Measurements from ENCODE around the gene PPP3CA.

Gene PPP3CA

GRCh38 chr4:101081695-101082369 is 265.5 kb downstream of the PPP3CA start:
- DNase-seq, result no peak

GRCh38 chr4:101081166-101081565 is 266.2 kb downstream of the PPP3CA start:
- no peak for DNase-seq

- no peak for DNase-seq
Measured at GRCh38 chr4:101078950-101079349, 268.4 kb downstream of the PPP3CA start.

- DNase-seq, result no peak
Measured at GRCh38 chr4:101076032-101076431, 271.3 kb downstream of the PPP3CA start.

GRCh38 chr4:101075536-101075935 is 271.8 kb downstream of the PPP3CA start:
- no peak for DNase-seq

GRCh38 chr4:101074326-101074725 is 273.0 kb downstream of the PPP3CA start:
- no peak for DNase-seq

- no peak for DNase-seq
Measured at GRCh38 chr4:101071241-101071640, 276.1 kb downstream of the PPP3CA start.

GRCh38 chr4:101068115-101068514 is 279.2 kb downstream of the PPP3CA start:
- no peak for DNase-seq

DNA sequence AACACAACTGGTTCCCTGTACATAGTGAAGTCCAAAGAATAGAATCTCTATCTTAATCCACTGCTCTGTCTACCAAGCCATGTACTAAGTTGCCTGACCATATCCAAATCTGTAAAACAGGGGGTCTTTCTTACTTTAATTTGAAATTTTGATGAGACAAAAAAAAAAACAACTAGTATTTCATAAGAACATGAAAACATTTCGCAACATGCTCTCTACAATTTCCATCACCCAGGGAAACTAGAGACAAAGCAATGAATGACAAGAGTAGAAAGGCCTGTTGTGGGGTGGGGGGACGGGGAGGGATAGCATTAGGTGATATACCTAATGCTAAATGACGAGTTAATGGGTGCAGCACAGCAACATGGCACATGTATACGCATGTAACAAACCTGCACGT is 279.9 kb downstream of the PPP3CA start:
- DNase-seq, result no peak

DNA sequence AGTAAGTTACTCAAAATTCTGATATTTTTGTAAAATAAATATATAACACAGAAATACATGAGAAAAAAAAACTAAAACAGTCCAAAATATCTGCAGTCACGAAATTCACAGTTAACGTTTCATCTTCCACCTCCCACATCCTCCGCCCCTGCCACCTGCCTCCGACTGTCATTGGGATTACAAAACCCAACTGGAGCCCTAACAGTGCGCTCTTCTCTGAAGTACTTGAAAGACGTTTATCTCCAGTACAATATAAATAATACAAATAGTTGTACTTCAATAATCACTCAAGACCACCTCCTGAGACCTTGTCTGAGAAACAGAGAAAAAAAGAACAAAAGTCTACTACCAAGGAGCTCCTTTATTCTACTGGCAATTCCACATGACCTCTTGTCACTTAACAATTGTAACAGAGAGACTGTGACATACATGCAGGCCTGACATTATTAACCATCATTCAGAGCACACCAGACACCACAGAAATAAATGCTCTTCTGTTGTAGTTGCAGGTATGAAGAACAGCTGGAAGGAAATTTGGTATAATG is 280.6 kb downstream of the PPP3CA start:
- no peak for DNase-seq

- DNase-seq, result no peak
Measured at GRCh38 chr4:101065935-101066485, 281.3 kb downstream of the PPP3CA start.

DNA sequence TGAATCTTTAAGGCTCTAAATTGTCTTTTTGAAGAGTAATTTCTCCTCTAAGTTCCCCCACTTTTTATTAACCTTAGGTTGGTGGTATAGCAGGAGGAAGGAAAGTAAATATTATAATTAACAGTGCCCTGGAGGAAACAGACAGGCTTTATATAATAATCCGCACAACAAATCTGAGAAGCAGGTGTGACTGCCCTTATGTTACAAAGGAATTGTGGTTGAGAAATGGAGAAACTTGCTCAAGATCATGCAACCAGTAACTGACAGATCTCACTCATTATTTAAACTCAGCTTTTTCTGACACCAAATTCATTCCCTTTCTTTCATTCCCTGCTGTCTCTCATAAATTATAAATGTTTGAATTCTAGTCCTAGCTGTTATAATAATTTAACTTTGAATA is 282.0 kb downstream of the PPP3CA start:
- no peak for DNase-seq

GRCh38 chr4:101064541-101065180 is 282.7 kb downstream of the PPP3CA start:
- no peak for DNase-seq

GRCh38 chr4:101055392-101055791 is 291.9 kb downstream of the PPP3CA start:
- DNase-seq, result no peak

DNA sequence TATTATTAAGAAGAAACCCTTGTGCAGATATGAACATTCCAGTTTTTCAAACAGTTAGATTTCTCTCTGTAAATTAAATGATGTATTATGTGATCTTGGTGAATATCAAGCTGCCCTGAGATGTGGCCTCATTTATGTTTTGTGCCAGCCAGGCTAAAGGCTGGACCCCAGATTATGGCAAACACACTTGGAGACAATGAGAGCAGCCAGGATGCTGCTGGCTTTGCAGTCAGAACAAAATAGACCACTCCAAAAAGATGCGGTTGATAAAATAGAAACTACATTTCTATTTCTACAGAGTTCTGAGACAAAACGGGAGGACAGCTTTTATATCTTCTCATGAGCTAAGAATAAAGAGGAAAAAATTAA is 296.5 kb downstream of the PPP3CA start:
- DNase-seq, result no peak

DNA sequence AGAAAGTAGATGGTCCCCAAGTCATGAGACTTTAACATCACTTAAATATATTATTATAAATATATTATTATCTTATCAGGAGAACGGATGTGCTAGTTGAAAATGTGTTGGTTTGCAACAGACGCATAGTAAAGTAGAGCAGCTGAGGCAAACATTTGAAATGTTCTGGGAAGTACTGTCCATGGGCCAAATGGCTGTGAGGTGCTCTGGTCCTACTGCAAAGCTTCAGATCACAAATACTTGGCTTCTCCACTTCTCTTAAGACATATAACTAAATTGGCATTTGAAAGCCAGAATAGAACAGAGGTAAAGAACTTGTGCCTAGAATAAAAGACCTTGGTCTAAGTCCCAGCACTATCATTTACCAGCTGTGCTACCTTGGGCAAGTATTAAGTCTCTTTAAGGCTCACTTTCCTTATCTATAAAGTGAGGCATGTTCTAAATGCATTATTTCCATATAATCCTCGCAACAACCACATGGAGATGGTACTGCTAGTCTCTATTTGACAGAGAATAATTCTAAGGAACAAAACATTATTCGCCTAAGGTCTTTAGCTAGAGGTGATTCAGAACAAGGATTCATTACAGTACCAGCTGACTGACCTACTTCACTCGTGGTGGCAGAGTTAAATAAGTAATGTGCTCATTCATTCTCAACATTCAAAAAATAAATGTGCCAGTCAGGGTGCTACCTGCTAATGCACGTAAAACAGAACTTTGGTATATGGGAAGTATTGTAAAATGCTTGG is 297.1 kb downstream of the PPP3CA start:
- DNase-seq, result no peak

DNA sequence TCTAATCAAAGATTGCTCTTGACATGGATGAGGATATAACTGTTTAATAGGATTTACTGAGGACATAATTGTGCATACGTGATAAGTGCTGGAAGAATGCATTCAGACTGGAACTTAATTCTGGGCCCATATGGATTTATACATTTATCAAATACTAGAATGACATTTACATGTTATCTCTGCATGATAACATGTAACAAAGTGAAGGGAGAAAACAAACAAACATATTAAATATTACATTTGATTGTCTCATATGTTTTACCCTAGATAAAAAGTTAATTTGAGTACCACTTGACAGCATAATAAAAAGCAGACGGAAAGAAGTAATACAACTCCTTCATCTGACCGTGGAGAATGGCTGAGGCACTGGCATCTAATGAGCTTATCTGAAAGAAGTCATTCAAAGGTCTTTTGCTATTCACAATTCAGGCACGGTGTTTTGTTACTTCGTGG is 297.8 kb downstream of the PPP3CA start:
- DNase-seq, result no peak

DNA sequence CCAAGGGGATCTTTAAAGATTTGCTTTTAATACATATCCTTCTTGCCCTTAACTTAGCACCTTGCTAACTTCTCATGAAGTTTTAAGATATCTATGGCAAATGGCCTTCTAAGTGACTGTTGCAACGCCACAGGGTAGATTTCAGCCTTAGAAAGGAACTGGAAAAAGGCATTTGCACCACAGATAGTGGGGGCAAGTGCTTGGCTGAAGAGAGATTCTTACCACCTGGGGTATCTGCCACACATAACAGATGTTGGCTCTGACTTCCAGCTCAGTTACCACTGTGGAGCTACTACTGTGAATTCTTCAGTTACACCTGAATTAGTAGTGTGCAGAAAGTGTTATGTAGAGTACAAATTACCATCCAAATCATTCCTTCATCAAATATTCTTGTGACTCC is 302.6 kb downstream of the PPP3CA start:
- no peak for DNase-seq

GRCh38 chr4:101042847-101043246 is 304.5 kb downstream of the PPP3CA start:
- no peak for DNase-seq

DNA sequence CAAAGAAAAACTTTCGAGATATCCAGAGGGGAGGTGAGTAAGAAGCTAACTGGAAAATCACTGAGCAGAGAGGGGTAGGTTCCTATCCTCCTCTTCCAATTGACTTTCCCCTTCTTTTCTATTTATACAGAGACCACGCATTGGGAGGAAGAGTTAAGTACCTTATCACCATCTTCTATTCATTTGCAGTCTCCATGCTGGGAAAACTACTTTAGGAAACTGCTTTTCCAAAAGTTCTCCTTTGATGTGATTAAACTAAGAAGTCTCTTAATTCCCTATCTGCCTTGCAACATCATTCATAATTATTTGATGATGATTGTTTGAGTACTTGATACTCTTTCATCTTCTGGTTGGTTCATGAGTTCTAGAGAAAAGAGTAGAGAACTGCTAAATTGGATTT is 306.6 kb downstream of the PPP3CA start:
- no peak for DNase-seq

DNA sequence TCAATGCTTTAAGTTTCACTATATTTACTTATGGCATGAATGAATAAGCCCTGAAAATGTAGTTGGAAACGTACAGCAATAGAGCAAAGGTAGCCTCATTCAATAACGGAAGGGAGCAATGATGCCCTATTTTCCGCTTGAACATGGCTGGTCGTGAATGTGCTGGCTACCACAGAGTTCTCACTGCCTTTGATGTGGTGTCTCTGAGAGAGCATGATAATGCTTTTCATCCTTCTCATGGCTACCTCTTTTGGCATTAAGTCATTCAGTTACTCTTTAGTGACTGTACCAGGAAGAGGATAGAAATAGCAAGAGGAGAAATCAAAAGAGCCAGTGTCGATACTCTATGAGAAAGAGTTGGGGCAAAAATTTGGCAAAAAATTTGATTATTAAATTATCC is 308.0 kb downstream of the PPP3CA start:
- DNase-seq, result peak; percentile 36 to 41

- no peak for DNase-seq
Measured at GRCh38 chr4:101037938-101038413, 309.4 kb downstream of the PPP3CA start.

- no peak for DNase-seq
Measured at GRCh38 chr4:101037249-101037648, 310.1 kb downstream of the PPP3CA start.
